Liver (tissue), 9 donors: ENCODE results near the gene DCAF15. TPM values are rescaled to one million over a fixed set of nuclear protein-coding genes. Genes with fewer than 3 reads are reported as not detected.

Source experiments
- DNase-seq: peaks from one replicate; pipeline ENCODE4 v3.0.0-alpha.2; 2017; ENCODE audit warnings: low spot score
- H3K27ac ChIP-seq, 2 donors: one replicate each; pipeline ENCODE4 v1.7.0; 2013; ENCODE audit warnings: inconsistent platforms in 2 of 2, low read length in 2 of 2, control low read depth in 1 of 2, low read depth in 1 of 2, mild to moderate bottlenecking in 1 of 2
- H3K27me3 ChIP-seq, 4 donors: one replicate each; pipeline versions ENCODE4 v1.6.1 to v1.7.0; 2013; ENCODE audit warnings: low read length in 3 of 4, inconsistent platforms in 1 of 4, mild to moderate bottlenecking in 1 of 4, moderate library complexity in 1 of 4; ENCODE audit not compliant: control insufficient read depth in 4 of 4, insufficient read depth in 4 of 4
- H3K36me3 ChIP-seq, 4 donors: one replicate each; pipeline versions ENCODE4 v1.6.1 to v1.7.0; 2013; ENCODE audit warnings: low read length in 3 of 4, mild to moderate bottlenecking in 3 of 4, low read depth in 1 of 4, moderate library complexity in 1 of 4; ENCODE audit not compliant: control insufficient read depth in 4 of 4, insufficient read depth in 3 of 4
- H3K4me1 ChIP-seq, 4 donors: one replicate each; pipeline versions ENCODE4 v1.6.1 to v1.7.0; 2013; ENCODE audit warnings: low read length in 3 of 4, mild to moderate bottlenecking in 3 of 4, moderate library complexity in 1 of 4; ENCODE audit not compliant: control insufficient read depth in 4 of 4, insufficient read depth in 4 of 4
- H3K4me3 ChIP-seq, 3 donors: one replicate each; pipeline versions ENCODE4 v1.6.1 to v1.7.0; 2013; ENCODE audit warnings: low read length in 3 of 3, control low read depth in 1 of 3, low read depth in 1 of 3, mild to moderate bottlenecking in 1 of 3
- H3K9ac ChIP-seq, 2 donors: one replicate each; pipeline ENCODE4 v1.7.0; 2013; ENCODE audit warnings: low read length in 2 of 2, mild to moderate bottlenecking in 2 of 2, moderate library complexity in 2 of 2, control low read depth in 1 of 2, low read depth in 1 of 2
- H3K9me3 ChIP-seq, 4 donors: one replicate each; pipeline versions ENCODE4 v1.6.1 to v1.7.0; 2013; ENCODE audit warnings: low read length in 3 of 4; ENCODE audit not compliant: control insufficient read depth in 4 of 4
- EGR1 ChIP-seq, 2 donors: IDR thresholded peaks; 2 replicates each; pipeline ENCODE4 v1.6.1; 2016 to 2018; ENCODE audit warnings: antibody characterized with exemption in 2 of 2, low read depth in 2 of 2
- FOXA1 ChIP-seq: IDR thresholded peaks from 2 replicates; pipeline ENCODE4 v1.6.1; 2016; ENCODE audit warnings: antibody characterized with exemption
- FOXA2 ChIP-seq: IDR thresholded peaks from 2 replicates; pipeline ENCODE4 v1.6.1; 2016; ENCODE audit warnings: antibody characterized with exemption
- GABPA ChIP-seq, 2 donors: IDR thresholded peaks in 1 of 2; conservative IDR thresholded peaks in 1 of 2; 2 replicates each; pipeline ENCODE4 v1.6.1; 2016; ENCODE audit warnings: antibody characterized with exemption in 2 of 2, mild to moderate bottlenecking in 1 of 2, moderate library complexity in 1 of 2
- HNF4A ChIP-seq, 2 donors: conservative IDR thresholded peaks; 2 replicates each; pipeline ENCODE4 v1.6.1; 2016; ENCODE audit warnings: antibody characterized with exemption in 2 of 2, mild to moderate bottlenecking in 2 of 2
- HNF4G ChIP-seq: IDR thresholded peaks from 2 replicates; pipeline ENCODE4 v1.6.1; 2016; ENCODE audit warnings: antibody characterized with exemption
- JUND ChIP-seq, 2 donors: IDR thresholded peaks; 2 replicates each; pipeline ENCODE4 v1.6.1; 2016; ENCODE audit warnings: antibody characterized with exemption in 2 of 2
- NR2F2 ChIP-seq: IDR thresholded peaks from 2 replicates; pipeline ENCODE4 v1.6.1; 2016; ENCODE audit warnings: antibody characterized with exemption
- RAD21 ChIP-seq, 2 donors: IDR thresholded peaks; 2 replicates each; pipeline ENCODE4 v1.6.1; 2016; ENCODE audit warnings: antibody characterized with exemption in 2 of 2, mild to moderate bottlenecking in 2 of 2
- RXRA ChIP-seq, 2 donors: IDR thresholded peaks; 2 replicates each; pipeline ENCODE4 v1.6.1; 2017 to 2018; ENCODE audit warnings: antibody characterized with exemption in 2 of 2, mild to moderate bottlenecking in 1 of 2
- SP1 ChIP-seq: IDR thresholded peaks from 2 replicates; pipeline ENCODE4 v1.6.1; 2018; ENCODE audit warnings: antibody characterized with exemption, mild to moderate bottlenecking
- TAF1 ChIP-seq: conservative IDR thresholded peaks from 2 replicates; pipeline ENCODE4 v1.6.1; 2016; ENCODE audit warnings: antibody characterized with exemption, mild to moderate bottlenecking
- YY1 ChIP-seq: IDR thresholded peaks from 2 replicates; pipeline ENCODE4 v1.6.1; 2016; ENCODE audit warnings: antibody characterized with exemption, mild to moderate bottlenecking
- WGBS: extraction: QIAGEN DNeasy Blood & Tissue Kit; methylation state at CpG from one replicate; pipeline ENCODE4 v1.1.7; 2013; 5-methylcytosine and 5-hydroxymethylcytosine counted together
- polyA plus RNA-seq, 2 donors: library from polyadenylated mRNA; stranded (reverse) in 1 of 2; unstranded in 1 of 2; fragments of 200-250 nt in 1 of 2; fragments of >200 nt in 1 of 2; fragmentation: Nextera tagmentation in 1 of 2; extraction: Ambion mirVana in 1 of 2; gene quantifications; one replicate each; pipeline versions ENCODE4 v1.2.1 to v1.2.3, GENCODE V29; 2013 to 2015
- total RNA-seq, 2 donors: library from RNA; depleted of rRNA; stranded (reverse); fragments of >200 nt; gene quantifications; one replicate each; pipeline ENCODE4 v1.2.3, GENCODE V29; 2014
- TF ChIP-seq, protein P1 (sequence below): IDR thresholded peaks from 2 replicates; pipeline ENCODE4 v1.6.1; 2016; ENCODE audit warnings: antibody characterized with exemption
- TF ChIP-seq, protein P2 (sequence below): IDR thresholded peaks from 2 replicates; pipeline ENCODE4 v1.6.1; 2016; ENCODE audit warnings: antibody characterized with exemption, mild to moderate bottlenecking
- TF ChIP-seq, protein P3 (sequence below): IDR thresholded peaks from 2 replicates; pipeline ENCODE4 v1.6.1; 2016; ENCODE audit warnings: antibody characterized with exemption
- TF ChIP-seq, protein P4 (sequence below): fragments of 150-350 bp; IDR thresholded peaks from 2 replicates; pipeline ENCODE4 v1.5.1; 2017; ENCODE audit warnings: improper control_type of control experiment, low read depth, low read length; ENCODE audit not compliant: missing input control
- TF ChIP-seq, protein P5 (sequence below): IDR thresholded peaks from 2 replicates; pipeline ENCODE4 v1.6.1; 2016; ENCODE audit warnings: antibody characterized with exemption
- donor health status: healthy.
- donor health status: healthy.
- donor health status: healthy.
- donor health status: healthy.
- donor health status: healthy.

Gene DCAF15
- total and polyA plus RNA-seq, 4 donors, result 2.6 to 10.4 (median 5.5) TPM

DNA sequence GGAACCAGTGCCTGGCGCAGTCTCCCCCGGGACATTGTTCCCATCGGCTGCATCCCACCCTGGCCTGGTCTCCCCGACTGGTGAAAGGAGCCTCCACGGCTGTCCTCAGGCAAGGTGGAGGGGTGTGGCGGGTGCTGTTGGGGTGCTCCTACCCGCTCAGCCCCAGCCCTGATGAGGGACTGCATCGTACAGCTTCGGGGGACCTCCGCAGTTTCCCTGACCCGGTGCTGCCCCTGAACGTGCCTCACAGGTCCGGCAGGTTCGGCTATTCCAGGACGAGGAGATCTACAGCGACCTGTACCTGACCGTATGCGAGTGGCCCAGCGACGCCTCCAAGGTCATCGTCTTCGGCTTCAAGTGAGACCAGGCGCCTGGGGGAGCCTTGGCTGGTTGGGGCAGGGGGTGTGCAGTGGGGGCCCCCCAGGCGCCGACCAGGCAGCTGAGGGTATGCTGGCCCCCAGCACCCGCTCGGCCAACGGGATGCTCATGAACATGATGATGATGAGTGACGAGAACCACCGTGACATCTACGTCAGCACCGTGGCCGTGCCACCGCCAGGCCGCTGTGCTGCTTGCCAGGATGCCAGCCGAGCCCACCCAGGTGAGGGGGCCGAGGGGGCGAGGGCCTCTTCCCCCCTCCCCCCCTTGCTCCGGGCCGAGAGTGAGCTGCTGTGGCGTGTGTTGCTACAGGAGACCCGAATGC lies 3.5 kb downstream of the DCAF15 start:
- H3K4me1 ChIP-seq, result peaks cover 2 to 17% (median 14%) of the 10 kb centered on the region in 4 donors
- no peak overlapping the region for H3K4me3 ChIP-seq
- H3K27me3 ChIP-seq, result no peaks in the 10 kb centered on the region
- TF ChIP-seq, protein P1, sequence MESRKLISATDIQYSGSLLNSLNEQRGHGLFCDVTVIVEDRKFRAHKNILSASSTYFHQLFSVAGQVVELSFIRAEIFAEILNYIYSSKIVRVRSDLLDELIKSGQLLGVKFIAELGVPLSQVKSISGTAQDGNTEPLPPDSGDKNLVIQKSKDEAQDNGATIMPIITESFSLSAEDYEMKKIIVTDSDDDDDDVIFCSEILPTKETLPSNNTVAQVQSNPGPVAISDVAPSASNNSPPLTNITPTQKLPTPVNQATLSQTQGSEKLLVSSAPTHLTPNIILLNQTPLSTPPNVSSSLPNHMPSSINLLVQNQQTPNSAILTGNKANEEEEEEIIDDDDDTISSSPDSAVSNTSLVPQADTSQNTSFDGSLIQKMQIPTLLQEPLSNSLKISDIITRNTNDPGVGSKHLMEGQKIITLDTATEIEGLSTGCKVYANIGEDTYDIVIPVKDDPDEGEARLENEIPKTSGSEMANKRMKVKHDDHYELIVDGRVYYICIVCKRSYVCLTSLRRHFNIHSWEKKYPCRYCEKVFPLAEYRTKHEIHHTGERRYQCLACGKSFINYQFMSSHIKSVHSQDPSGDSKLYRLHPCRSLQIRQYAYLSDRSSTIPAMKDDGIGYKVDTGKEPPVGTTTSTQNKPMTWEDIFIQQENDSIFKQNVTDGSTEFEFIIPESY, result no peak
- TF ChIP-seq NR2F2 (no peak), HNF4G (no peak), GABPA (IDR thresholded peaks at IDR 0.05 in 1 of 2, conservative IDR thresholded peaks at IDR 0.05 in 1 of 2) (no peak), FOXA2 (no peak), YY1 (no peak), RAD21 (IDR thresholded peaks at IDR 0.05) (no peak), FOXA1 (no peak), SP1 (no peak), RXRA (IDR thresholded peaks at IDR 0.05) (no peak), TAF1 (no peak), EGR1 (IDR thresholded peaks at IDR 0.05; ENCODE audit: low read depth in 2 of 2) (no peak), HNF4A (conservative IDR thresholded peaks at IDR 0.05) (no peak), JUND (IDR thresholded peaks at IDR 0.05) (no peak)
- TF ChIP-seq, protein P2, sequence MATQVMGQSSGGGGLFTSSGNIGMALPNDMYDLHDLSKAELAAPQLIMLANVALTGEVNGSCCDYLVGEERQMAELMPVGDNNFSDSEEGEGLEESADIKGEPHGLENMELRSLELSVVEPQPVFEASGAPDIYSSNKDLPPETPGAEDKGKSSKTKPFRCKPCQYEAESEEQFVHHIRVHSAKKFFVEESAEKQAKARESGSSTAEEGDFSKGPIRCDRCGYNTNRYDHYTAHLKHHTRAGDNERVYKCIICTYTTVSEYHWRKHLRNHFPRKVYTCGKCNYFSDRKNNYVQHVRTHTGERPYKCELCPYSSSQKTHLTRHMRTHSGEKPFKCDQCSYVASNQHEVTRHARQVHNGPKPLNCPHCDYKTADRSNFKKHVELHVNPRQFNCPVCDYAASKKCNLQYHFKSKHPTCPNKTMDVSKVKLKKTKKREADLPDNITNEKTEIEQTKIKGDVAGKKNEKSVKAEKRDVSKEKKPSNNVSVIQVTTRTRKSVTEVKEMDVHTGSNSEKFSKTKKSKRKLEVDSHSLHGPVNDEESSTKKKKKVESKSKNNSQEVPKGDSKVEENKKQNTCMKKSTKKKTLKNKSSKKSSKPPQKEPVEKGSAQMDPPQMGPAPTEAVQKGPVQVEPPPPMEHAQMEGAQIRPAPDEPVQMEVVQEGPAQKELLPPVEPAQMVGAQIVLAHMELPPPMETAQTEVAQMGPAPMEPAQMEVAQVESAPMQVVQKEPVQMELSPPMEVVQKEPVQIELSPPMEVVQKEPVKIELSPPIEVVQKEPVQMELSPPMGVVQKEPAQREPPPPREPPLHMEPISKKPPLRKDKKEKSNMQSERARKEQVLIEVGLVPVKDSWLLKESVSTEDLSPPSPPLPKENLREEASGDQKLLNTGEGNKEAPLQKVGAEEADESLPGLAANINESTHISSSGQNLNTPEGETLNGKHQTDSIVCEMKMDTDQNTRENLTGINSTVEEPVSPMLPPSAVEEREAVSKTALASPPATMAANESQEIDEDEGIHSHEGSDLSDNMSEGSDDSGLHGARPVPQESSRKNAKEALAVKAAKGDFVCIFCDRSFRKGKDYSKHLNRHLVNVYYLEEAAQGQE, result no peak
- TF ChIP-seq, protein P3, sequence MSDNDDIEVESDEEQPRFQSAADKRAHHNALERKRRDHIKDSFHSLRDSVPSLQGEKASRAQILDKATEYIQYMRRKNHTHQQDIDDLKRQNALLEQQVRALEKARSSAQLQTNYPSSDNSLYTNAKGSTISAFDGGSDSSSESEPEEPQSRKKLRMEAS, result no peak
- TF ChIP-seq, protein P4, sequence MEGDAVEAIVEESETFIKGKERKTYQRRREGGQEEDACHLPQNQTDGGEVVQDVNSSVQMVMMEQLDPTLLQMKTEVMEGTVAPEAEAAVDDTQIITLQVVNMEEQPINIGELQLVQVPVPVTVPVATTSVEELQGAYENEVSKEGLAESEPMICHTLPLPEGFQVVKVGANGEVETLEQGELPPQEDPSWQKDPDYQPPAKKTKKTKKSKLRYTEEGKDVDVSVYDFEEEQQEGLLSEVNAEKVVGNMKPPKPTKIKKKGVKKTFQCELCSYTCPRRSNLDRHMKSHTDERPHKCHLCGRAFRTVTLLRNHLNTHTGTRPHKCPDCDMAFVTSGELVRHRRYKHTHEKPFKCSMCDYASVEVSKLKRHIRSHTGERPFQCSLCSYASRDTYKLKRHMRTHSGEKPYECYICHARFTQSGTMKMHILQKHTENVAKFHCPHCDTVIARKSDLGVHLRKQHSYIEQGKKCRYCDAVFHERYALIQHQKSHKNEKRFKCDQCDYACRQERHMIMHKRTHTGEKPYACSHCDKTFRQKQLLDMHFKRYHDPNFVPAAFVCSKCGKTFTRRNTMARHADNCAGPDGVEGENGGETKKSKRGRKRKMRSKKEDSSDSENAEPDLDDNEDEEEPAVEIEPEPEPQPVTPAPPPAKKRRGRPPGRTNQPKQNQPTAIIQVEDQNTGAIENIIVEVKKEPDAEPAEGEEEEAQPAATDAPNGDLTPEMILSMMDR, result no peak
- TF ChIP-seq, protein P5, sequence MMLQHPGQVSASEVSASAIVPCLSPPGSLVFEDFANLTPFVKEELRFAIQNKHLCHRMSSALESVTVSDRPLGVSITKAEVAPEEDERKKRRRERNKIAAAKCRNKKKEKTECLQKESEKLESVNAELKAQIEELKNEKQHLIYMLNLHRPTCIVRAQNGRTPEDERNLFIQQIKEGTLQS, result no peak
- no peak overlapping the region for H3K9ac ChIP-seq
- WGBS, result 96% methylated on average over 42 of the region's 42 CpGs
- no peaks in the 10 kb centered on the region for H3K9me3 ChIP-seq
- peaks cover 12 to 43% (median 18%) of the 10 kb centered on the region in 4 donors for H3K36me3 ChIP-seq
- H3K27ac ChIP-seq, result no peak overlapping the region
- no peak for DNase-seq
